Tibial artery (tissue), 4 donors: ENCODE results near the gene GOLGB1.
"Not testable (repeated sequence)": the region's sequence is repeated elsewhere in the genome, so short reads cannot be mapped to it uniquely, and the experiment has no call there.

Source experiments
- DNase-seq, 2 donors: peaks; one replicate each; pipeline ENCODE4 v3.0.0-alpha.2; 2019
- H3K27ac ChIP-seq, 2 donors: fragments of 200-600 bp; sonication (generic) in 1 of 2; 1 replicate in 1 of 2; 2 replicates in 1 of 2; pipeline ENCODE4 v1.5.1; 2018 to 2019; ENCODE audit warnings: mild to moderate bottlenecking in 1 of 2
- H3K27me3 ChIP-seq, 2 donors: fragments of 200-600 bp; sonication (generic) in 1 of 2; one replicate each; pipeline versions ENCODE4 v1.5.1 to v1.6.0; 2016 to 2019
- H3K36me3 ChIP-seq, 3 donors: fragments of 200-600 bp; sonication (generic) in 2 of 3; one replicate each; pipeline ENCODE4 v1.5.1; 2016 to 2019; ENCODE audit warnings: mild to moderate bottlenecking in 2 of 3
- H3K4me1 ChIP-seq, 4 donors: fragments of 200-600 bp; sonication (generic) in 2 of 4; 1 replicate in 3 of 4; 2 replicates in 1 of 4; pipeline ENCODE4 v1.5.1; 2016 to 2019
- H3K4me3 ChIP-seq, 2 donors: fragments of 200-600 bp; sonication (generic) in 1 of 2; 1 replicate in 1 of 2; 2 replicates in 1 of 2; pipeline ENCODE4 v1.5.1; 2018 to 2019; ENCODE audit warnings: mild to moderate bottlenecking in 2 of 2
- H3K9me3 ChIP-seq, 3 donors: fragments of 200-600 bp; sonication (generic) in 1 of 3; one replicate each; pipeline ENCODE4 v1.5.1; 2016 to 2019
- intact Hi-C: fragments of 100-400 bp; cut with DNase I; formaldehyde crosslinking; loops from one replicate; pipeline ENCODE4 v1.15.0; 2023; ENCODE audit warnings: low total_unique reads
- TF ChIP-seq, protein P1 (sequence below), 2 experiments: fragments of 200-600 bp in 1 of 2; fragments of 450-650 bp in 1 of 2; IDR thresholded peaks; one replicate each; pipeline ENCODE4 v1.5.1; 2017 to 2019; ENCODE audit warnings: antibody characterized with exemption in 2 of 2, mild to moderate bottlenecking in 1 of 2, moderate library complexity in 1 of 2

GOLGB1 gene

DNA sequence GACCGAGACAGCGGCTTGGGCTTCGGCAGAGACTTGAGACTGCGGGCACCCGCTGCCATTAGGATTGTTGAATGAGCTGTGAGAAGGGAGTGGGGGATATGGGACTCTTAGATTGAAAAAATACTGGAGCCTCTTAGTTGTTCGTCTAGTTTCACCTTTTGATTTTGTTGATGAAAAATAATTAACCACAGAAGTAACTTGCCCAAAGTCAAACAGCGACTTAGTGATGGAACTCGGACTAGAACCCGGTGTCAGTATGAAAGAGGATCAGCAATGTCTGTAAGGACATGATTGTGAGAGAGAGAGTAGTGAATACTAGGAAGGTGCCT is 510 bp upstream of the GOLGB1 start:
- no peak for DNase-seq
- Histone ChIP-seq H3K27me3 (no peaks in the 10 kb centered on the region), H3K27ac (peak overlapping the region; percentile 86 to 97), H3K9me3 (no peaks in the 10 kb centered on the region), H3K4me1 (peaks cover 0 to 38% (median 20%) of the 10 kb centered on the region in 4 donors), H3K4me3 (peak overlapping the region; percentile 62 to 96), H3K36me3 (no peaks in the 10 kb centered on the region)
- TF ChIP-seq, protein P1, sequence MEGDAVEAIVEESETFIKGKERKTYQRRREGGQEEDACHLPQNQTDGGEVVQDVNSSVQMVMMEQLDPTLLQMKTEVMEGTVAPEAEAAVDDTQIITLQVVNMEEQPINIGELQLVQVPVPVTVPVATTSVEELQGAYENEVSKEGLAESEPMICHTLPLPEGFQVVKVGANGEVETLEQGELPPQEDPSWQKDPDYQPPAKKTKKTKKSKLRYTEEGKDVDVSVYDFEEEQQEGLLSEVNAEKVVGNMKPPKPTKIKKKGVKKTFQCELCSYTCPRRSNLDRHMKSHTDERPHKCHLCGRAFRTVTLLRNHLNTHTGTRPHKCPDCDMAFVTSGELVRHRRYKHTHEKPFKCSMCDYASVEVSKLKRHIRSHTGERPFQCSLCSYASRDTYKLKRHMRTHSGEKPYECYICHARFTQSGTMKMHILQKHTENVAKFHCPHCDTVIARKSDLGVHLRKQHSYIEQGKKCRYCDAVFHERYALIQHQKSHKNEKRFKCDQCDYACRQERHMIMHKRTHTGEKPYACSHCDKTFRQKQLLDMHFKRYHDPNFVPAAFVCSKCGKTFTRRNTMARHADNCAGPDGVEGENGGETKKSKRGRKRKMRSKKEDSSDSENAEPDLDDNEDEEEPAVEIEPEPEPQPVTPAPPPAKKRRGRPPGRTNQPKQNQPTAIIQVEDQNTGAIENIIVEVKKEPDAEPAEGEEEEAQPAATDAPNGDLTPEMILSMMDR (IDR thresholded peaks at IDR 0.05): no peak
- intact Hi-C loops: no loop called here

DNA sequence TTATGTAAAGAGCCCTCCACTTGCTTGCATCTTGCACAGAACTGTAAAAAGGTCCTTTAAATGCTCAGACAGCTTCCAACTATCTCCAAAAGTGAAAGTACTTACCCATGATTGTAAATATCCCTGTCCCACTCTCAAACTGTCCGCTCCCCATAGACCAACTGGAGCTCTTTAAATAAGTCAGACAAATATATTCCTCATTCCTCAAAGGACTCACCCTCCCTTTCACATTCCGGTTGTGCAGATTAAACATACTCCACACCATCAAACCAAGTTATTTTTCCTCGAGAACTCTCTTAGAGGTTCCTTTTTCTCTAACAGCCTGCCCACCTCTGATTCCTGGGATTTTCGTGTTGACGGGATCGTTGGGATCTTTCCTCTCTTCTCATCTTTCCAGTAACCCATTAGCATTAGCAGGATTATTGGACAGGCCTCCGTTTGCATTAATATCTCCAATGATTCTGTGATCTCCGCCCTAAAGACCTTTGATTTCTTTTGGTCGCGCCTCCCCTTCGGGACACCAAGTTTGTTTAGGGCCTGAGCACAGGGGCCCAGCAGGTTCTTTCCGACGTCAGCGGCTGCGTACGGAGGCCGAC is 763 bp downstream of the GOLGB1 start:
- Histone ChIP-seq H3K9me3 (no peaks in the 10 kb centered on the region), H3K4me1 (peaks cover 0 to 42% (median 20%) of the 10 kb centered on the region in 4 donors), H3K4me3 (peak overlapping the region; percentile 62 to 96), H3K27me3 (no peaks in the 10 kb centered on the region), H3K27ac (peak overlapping the region; percentile 86 to 97), H3K36me3 (no peaks in the 10 kb centered on the region)
- TF ChIP-seq, protein P1 (IDR thresholded peaks at IDR 0.05): no peak
- intact Hi-C loops: loop anchor here (10.0 kb wide), 1 partner anchor 1004 kb away; the partner anchor contains the start of genes GTF2E1 and RABL3
- no peak for DNase-seq

DNA sequence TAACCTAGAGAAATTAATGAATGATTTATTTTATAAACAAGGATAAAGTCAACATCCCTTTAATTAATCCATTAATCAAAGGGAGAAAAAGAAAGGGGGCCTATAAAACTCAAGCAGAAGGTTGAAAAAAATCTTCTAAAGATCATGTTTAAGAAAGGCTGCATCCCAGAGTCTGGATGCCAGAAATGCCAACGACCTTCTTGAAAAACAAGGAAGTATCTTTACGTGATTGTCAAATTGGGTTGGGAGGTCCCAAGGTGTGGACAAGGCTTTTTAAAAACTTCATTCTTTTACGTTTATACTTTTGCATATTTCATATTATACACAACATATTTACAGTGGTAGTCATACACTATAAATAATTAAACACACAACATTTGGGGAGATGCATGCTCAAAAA is 1.6 kb downstream of the GOLGB1 start:
- Histone ChIP-seq H3K27me3 (no peaks in the 10 kb centered on the region), H3K27ac (no peak overlapping the region), H3K36me3 (no peaks in the 10 kb centered on the region), H3K9me3 (no peaks in the 10 kb centered on the region), H3K4me1 (peaks cover 0 to 42% (median 20%) of the 10 kb centered on the region in 4 donors), H3K4me3 (peak overlapping the region; percentile 62 to 96)
- DNase-seq: no peak
- intact Hi-C loops: loop anchor here (10.0 kb wide), 1 partner anchor 1003 kb away; the partner anchor contains the start of genes GTF2E1 and RABL3
- TF ChIP-seq, protein P1 (IDR thresholded peaks at IDR 0.05): no peak

DNA sequence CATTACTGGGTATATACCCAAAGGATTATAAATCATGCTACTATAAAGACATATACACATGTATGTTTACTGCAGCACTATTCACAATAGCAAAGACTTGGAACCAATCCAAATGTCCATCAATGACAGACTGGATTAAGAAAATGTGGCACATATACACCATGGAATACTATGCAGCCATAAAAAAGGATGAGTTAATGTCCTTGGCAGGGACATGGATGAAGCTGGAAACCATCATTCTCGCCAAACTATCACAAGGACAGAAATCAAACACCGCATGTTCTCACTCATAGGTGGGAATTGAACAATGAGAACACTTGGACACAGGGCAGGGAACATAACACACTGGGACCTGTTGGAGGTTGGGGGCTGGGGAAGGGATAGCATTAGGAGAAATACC is 6.4 kb downstream of the GOLGB1 start:
- peaks cover 0 to 59% (median 28%) of the 10 kb centered on the region in 4 donors for H3K4me1 ChIP-seq
- not testable (repeated sequence) for H3K27ac ChIP-seq, H3K9me3 ChIP-seq, H3K4me3 ChIP-seq, H3K36me3 ChIP-seq, DNase-seq, H3K27me3 ChIP-seq
- intact Hi-C loops: loop anchor here (10.0 kb wide), 1 partner anchor 998 kb away; the partner anchor contains the start of genes GTF2E1 and RABL3

DNA sequence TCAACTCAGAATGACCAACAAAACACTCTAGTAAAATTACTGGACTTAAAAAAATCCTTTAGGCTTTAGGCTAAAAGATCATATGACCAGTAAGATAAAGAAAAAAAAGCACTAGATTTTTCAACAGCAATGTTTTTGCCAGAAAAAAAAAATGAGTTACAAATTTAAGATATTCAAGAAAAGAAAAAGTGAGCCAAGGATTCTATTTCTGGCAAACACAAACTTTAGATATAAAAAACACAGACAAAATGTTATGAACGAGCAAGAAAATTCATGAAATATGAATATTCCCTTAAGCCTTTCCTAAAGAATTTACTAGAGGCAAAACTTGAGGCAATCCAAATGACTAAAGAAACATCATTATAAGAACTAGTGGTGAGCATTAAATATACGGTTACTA is 8.6 kb downstream of the GOLGB1 start:
- no peaks in the 10 kb centered on the region for H3K27me3 ChIP-seq
- TF ChIP-seq, protein P1 (IDR thresholded peaks at IDR 0.05): no peak
- peaks cover 0 to 42% (median 14%) of the 10 kb centered on the region in 4 donors for H3K4me1 ChIP-seq
- intact Hi-C loops: loop anchor here (10.0 kb wide), 1 partner anchor 996 kb away; the partner anchor contains the start of genes GTF2E1 and RABL3
- H3K9me3 ChIP-seq: no peaks in the 10 kb centered on the region
- no peak for DNase-seq
- H3K4me3 ChIP-seq: no peak overlapping the region
- peak overlapping the region in 1 of 2 donors; percentile 4 for H3K27ac ChIP-seq
- H3K36me3 ChIP-seq: no peaks in the 10 kb centered on the region

DNA sequence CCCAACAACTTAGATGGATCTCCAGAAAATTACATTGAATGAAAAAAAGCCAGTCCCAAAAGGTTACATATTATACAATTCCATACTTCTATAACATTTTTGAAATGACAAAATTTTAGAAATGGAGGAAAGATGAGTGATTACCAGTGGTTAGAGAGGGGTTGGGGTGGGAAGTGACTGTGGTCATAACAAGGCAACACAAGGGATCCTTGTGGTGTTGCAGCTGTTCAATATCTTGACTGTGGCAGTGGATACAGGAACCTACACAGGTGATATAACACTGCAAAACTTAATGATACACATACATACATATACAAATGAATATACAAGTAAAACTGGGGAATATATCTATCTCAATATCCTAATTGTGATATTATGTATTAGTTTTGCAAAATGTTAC is 9.6 kb downstream of the GOLGB1 start:
- no peak overlapping the region for H3K4me3 ChIP-seq
- H3K27ac ChIP-seq: no peak overlapping the region
- no peaks in the 10 kb centered on the region for H3K36me3 ChIP-seq
- no peaks in the 10 kb centered on the region for H3K9me3 ChIP-seq
- H3K27me3 ChIP-seq: no peaks in the 10 kb centered on the region
- peaks cover 0 to 37% (median 14%) of the 10 kb centered on the region in 4 donors for H3K4me1 ChIP-seq
- TF ChIP-seq, protein P1 (IDR thresholded peaks at IDR 0.05): no peak
- DNase-seq: no peak
- intact Hi-C loops: loop anchor here (10.0 kb wide), 1 partner anchor 995 kb away; the partner anchor contains the start of genes GTF2E1 and RABL3
